Osteoblast (primary cell): ENCODE measurements around the gene ADAMTS14. TPM values are rescaled to one million over a fixed set of nuclear protein-coding genes. Genes with fewer than 3 reads are reported as not detected.

ENCODE experiments used
- DNase-seq: peaks from one replicate; pipeline ENCODE4 v3.0.0; 2011; ENCODE audit warnings: low spot score, mixed read lengths; ENCODE audit not compliant: insufficient read length; ENCODE audit errors: missing footprints
- H2AFZ ChIP-seq: 2 replicates; pipeline ENCODE4 v1.6.0; 2011; ENCODE audit warnings: mild to moderate bottlenecking, low read length
- H3K27ac ChIP-seq: 2 replicates; pipeline ENCODE4 v1.5.1; 2011; ENCODE audit warnings: mild to moderate bottlenecking, low read depth, low read length, moderate library complexity
- H3K27me3 ChIP-seq: 2 replicates; pipeline ENCODE4 v1.6.0; 2012; ENCODE audit warnings: mild to moderate bottlenecking, control low read depth, inconsistent platforms, low read length, moderate library complexity; ENCODE audit not compliant: insufficient read depth
- H3K36me3 ChIP-seq: 2 replicates; pipeline ENCODE4 v1.5.1; 2011; ENCODE audit warnings: mild to moderate bottlenecking, low read length, control low read depth, moderate library complexity; ENCODE audit not compliant: insufficient read depth
- H3K4me1 ChIP-seq: 2 replicates; pipeline ENCODE4 v1.5.1; 2011; ENCODE audit warnings: mild to moderate bottlenecking, low read length, control low read depth, moderate library complexity; ENCODE audit not compliant: insufficient read depth
- H3K4me2 ChIP-seq: 2 replicates; pipeline ENCODE4 v1.6.0; 2011; ENCODE audit warnings: mild to moderate bottlenecking, low read length; ENCODE audit not compliant: insufficient read depth
- H3K4me3 ChIP-seq: fragments of 200-600 bp; sonication (generic); 3 replicates; pipeline ENCODE4 v1.5.1; 2012; ENCODE audit warnings: mild to moderate bottlenecking, low read length, inconsistent platforms; ENCODE audit not compliant: insufficient read depth
- H3K79me2 ChIP-seq: 2 replicates; pipeline ENCODE4 v1.6.0; 2012; ENCODE audit warnings: mild to moderate bottlenecking, low read length, control low read depth, inconsistent platforms; ENCODE audit not compliant: insufficient read depth
- H3K9me3 ChIP-seq: 2 replicates; pipeline ENCODE4 v1.5.1; 2011; ENCODE audit warnings: low read depth, low read length, control low read depth
- H4K20me1 ChIP-seq: 2 replicates; pipeline ENCODE4 v1.6.0; 2012; ENCODE audit warnings: mild to moderate bottlenecking, low read length, control low read depth; ENCODE audit not compliant: insufficient read depth
- total RNA-seq: library from RNA; depleted of rRNA; stranded (reverse); fragments of >200 nt; gene quantifications from 2 replicates; pipeline ENCODE4 v1.2.3, GENCODE V29; 2012
- TF ChIP-seq, protein P1 (sequence below): IDR thresholded peaks from 2 replicates; pipeline ENCODE4 v1.5.1; 2011; ENCODE audit warnings: mild to moderate bottlenecking, low read depth, low read length, moderate library complexity; ENCODE audit errors: extremely low read depth

Gene ADAMTS14
- total RNA-seq, 1 donor = 2.9 TPM

DNA sequence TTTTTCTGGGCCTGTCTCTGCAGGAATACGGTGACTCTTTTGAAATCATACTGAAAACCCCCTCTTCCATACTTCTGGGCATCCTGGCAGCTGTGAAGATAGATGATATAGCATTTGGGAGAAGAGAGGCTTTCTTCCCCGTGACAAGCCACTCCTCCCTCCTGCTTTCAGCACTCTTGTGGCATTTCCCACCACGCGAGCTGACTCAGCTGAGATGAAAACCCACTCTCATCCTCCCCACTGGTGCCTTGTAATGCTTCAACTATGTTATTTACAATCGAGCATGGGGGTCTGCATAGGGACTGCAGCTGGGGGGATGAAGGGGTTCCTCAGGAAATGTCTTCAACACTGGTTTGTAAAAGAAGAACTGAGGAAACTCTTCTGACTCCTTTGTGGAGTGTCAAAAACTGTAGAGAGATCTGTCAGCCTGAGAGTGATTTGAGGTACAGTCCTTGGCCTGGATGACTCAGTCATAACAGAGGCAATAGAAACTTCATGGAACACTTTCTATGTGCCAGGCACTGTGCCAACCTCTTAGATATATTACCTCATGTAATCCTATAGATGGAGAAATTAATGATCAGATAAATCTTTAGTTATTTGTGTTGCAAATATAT lies 114.6 kb downstream of the ADAMTS14 start:
- Histone ChIP-seq H2AFZ (peak overlapping the region; percentile 1), H3K36me3 (no peaks in the 10 kb centered on the region), H3K4me1 (peaks cover 6% of the 10 kb centered on the region), H3K4me3 (no peak overlapping the region), H3K79me2 (no peaks in the 10 kb centered on the region), H3K9me3 (no peaks in the 10 kb centered on the region), H4K20me1 (no peaks in the 10 kb centered on the region), H3K4me2 (no peak overlapping the region), H3K27me3 (peaks cover 37% of the 10 kb centered on the region), H3K27ac (no peak overlapping the region)
- DNase-seq = peak; percentile 84
- TF ChIP-seq, protein P1, sequence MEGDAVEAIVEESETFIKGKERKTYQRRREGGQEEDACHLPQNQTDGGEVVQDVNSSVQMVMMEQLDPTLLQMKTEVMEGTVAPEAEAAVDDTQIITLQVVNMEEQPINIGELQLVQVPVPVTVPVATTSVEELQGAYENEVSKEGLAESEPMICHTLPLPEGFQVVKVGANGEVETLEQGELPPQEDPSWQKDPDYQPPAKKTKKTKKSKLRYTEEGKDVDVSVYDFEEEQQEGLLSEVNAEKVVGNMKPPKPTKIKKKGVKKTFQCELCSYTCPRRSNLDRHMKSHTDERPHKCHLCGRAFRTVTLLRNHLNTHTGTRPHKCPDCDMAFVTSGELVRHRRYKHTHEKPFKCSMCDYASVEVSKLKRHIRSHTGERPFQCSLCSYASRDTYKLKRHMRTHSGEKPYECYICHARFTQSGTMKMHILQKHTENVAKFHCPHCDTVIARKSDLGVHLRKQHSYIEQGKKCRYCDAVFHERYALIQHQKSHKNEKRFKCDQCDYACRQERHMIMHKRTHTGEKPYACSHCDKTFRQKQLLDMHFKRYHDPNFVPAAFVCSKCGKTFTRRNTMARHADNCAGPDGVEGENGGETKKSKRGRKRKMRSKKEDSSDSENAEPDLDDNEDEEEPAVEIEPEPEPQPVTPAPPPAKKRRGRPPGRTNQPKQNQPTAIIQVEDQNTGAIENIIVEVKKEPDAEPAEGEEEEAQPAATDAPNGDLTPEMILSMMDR = no peak

DNA sequence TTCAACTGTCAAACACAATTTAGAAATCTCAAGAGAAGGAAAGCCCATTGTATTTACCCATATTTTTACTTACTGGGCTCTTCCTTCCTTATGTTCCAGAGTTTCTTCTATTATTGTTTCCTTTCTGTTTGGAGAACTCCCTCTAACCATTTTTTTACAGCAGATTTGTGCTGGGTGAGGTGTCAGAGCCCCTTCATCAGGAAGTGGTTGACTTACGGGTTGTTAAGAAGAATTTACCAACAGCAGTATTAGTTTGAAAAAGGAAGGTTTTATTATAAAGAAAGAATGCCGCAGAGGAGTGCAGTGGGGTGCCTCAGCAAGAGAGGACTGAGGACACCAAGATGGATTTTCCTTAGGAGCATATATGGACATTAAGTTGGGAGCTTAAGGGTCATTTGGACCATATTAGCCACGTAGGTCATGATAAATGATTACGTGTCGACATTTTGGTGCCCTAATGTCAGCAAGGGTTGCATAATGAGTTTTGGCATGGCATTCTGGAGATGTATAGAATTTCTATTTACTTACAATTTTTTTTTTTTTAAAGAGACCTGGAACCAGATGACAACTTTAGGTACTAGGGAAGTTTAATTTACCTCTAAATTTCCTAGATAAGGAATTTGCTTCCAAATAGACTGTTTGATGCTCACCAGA lies 119.2 kb downstream of the ADAMTS14 start:
- DNase-seq = no peak

DNA sequence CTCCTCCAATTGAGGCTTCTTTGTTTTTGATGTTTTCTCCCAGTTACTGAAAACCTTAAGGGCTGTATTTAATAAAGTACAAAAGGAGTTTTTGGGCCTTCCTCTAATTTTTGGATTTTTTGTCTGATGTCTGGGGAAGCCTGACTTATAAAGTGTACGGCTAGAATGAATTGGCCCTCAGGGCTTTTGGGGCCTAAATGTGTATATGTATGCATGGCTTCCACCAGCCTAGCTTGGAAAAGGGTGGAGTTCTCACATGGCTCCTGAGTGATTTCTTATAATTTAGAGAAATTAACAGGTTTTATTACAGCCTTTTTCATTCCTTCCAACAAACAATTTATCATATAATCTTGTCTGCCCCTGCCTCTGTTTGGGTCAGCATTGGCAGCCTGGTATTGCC lies 123.3 kb downstream of the ADAMTS14 start:
- Histone ChIP-seq H3K36me3 (no peaks in the 10 kb centered on the region), H2AFZ (no peak overlapping the region), H3K27me3 (peaks cover 25% of the 10 kb centered on the region), H4K20me1 (no peaks in the 10 kb centered on the region), H3K4me1 (no peaks in the 10 kb centered on the region), H3K79me2 (no peaks in the 10 kb centered on the region), H3K27ac (no peak overlapping the region), H3K9me3 (no peaks in the 10 kb centered on the region), H3K4me3 (no peak overlapping the region), H3K4me2 (no peak overlapping the region)
- TF ChIP-seq, protein P1 = no peak
- no peak for DNase-seq

More for the DNA sequence above, 119.2 kb downstream of the ADAMTS14 start:
- Histone ChIP-seq H3K4me2 (no peak overlapping the region), H3K27me3 (peaks cover 31% of the 10 kb centered on the region), H2AFZ (no peak overlapping the region), H3K9me3 (no peaks in the 10 kb centered on the region), H3K79me2 (no peaks in the 10 kb centered on the region), H3K36me3 (no peaks in the 10 kb centered on the region), H4K20me1 (no peaks in the 10 kb centered on the region), H3K4me1 (peaks cover 4% of the 10 kb centered on the region), H3K4me3 (no peak overlapping the region), H3K27ac (no peak overlapping the region)
- TF ChIP-seq, protein P1 = no peak

DNA sequence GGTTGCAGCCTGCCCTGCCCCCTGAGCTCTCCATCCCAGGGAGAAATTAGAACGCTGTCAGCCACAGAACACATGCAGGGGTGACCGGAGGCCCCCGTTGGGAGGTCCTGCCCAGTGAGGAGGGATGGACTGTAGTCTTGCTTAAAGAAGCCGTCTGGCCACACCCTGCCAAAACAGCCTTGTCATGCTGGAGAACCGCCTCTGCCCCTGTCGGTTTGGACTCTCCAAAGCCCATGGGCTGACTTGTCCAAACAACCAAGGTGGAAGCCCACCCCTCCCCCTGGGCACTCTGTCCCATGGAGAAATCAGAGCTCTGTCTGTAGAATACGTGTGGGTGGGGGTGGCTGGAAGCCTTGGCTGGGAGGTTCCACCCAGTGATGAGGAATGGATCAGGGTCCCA lies 125.5 kb downstream of the ADAMTS14 start:
- no peaks in the 10 kb centered on the region for H3K4me1 ChIP-seq
- TF ChIP-seq, protein P1 = no peak
- H3K36me3 ChIP-seq = no peaks in the 10 kb centered on the region

More for the DNA sequence above, 125.5 kb downstream of the ADAMTS14 start:
- Histone ChIP-seq H4K20me1 (no peaks in the 10 kb centered on the region), H3K27ac (no peak overlapping the region), H2AFZ (no peak overlapping the region), H3K4me2 (no peak overlapping the region), H3K9me3 (no peaks in the 10 kb centered on the region), H3K79me2 (no peaks in the 10 kb centered on the region), H3K4me3 (no peak overlapping the region), H3K27me3 (peaks cover 17% of the 10 kb centered on the region)
- DNase-seq = no peak
